CD4-positive, alpha-beta T cell treated with Interleukin-15 for 1 hour (primary cell): ENCODE results near the gene TRIM9.

Experiments
- DNase-seq: peaks from one replicate; pipeline ENCODE4 v3.0.0-alpha.2; 2020

Gene TRIM9

GRCh38 chr14:51094901-51095853 lies at the start of gene TRIM9:
Gene TRIM9, minus strand, starts transcription at chr14:51095105. Its CDS starts 166 bp downstream, at chr14:51094939.
- peak; percentile 92 for DNase-seq

DNA sequence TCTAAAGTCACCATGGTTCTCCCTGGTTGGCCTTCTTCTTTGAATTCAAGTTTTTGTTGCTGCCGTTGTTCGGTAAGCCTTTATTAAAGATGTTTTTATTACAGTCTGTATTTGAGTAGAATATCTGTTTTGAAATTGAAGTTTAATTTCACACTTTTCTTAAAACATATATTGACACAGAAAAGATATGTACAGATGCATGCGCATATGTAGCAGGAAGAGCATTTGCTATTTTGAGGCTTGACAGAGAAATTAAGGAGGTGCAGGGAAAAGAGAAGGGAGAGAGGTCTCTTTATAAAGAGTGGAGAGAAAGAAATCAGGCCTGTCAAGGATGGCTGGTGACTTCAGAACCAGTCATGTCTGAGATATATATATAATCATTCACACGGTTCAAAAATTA lies 46.0 kb upstream of the TRIM9 start:
- no peak for DNase-seq

DNA sequence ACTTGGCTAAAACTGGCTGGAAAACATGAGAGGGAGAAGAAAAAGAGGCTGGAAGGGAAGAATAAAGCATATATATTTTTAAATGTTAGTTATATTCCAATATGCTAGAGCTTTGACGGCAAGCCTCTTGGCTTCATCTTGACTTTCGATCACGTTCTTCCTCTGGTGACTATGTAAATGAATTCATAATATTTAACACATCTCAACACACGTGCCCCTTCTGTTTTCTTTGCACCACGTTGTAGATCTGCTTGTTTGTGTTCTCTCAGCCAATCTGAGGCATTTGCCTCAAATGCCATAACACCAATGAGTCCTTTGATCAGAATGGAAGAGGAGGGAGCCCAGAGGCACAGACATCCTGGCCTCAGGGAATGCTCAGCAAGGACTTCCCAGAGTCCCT lies 45.4 kb upstream of the TRIM9 start:
- no peak for DNase-seq

DNA sequence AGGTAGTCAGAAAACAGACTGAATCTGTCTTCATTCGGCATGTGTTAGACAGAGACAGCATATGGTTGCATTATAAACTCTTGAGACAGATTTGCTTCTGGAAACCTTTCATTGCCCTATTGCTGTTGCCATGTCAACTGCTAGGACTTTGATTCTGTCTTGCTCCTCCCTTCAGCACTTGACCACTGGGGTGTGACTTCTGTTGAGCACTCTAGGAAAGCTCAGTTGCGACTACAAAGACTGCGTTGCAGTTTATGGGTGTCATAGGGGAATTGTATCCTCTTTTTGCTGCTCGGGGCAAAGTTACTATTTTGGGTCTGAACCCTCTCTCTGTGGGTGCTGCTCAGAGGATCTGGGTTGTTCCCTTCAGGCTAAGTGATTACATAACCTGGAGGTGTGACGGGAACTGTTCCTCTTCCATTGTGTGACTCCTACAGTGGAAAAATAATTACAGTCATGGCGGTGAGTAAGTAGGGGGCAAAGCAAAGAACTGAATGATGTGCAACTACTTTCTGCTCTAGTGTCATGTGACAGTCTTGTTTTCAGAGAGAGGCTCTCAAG lies 44.3 kb upstream of the TRIM9 start:
- no peak for DNase-seq

GRCh38 chr14:51138404-51139103 lies 43.6 kb upstream of the TRIM9 start:
- no peak for DNase-seq

DNA sequence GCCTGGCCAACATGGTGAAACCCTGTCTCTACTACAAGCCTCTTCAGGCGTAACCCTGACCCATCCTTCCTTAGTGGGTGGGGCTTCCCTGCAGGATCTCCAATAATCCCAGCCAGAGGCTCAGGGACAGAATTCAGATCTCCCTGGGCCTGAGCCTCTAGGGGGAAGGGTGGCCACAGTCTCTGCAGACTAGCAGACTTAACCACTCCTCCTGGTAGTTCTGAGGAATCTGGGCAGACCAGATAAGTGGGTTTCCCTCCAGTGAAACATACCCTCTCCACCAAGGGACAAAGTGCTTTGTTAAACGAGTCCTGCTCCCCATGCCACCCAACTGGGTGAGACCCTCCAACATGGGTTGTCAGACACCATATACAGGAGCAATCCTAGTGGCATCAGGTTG lies 36.6 kb upstream of the TRIM9 start:
- no peak for DNase-seq

DNA sequence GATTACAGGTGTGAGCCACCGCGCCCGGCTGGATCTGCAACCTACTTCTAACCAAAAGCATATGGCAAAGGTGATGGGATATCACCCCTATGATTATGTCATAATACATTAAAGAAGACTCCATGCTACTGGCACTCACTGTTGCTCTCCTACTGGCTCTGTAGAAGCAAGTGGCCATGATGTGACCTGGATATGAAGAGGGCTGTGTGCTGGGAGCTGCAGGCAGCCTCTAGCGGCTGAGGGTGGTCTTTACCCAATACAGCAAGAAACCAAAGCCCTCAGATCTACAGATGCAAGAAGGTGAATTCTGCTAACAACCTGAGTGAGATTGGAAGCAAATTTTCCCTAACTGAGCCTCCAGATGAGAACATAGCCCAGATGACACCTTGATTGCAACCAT lies 34.2 kb upstream of the TRIM9 start:
- DNase-seq = no peak

- DNase-seq = no peak
These were observed 29.1 kb upstream of the TRIM9 start for GRCh38 chr14:51124029-51124428.

GRCh38 chr14:51121096-51121495 lies 26.2 kb upstream of the TRIM9 start:
- no peak for DNase-seq

GRCh38 chr14:51119411-51120051 lies 24.6 kb upstream of the TRIM9 start:
- no peak for DNase-seq

DNA sequence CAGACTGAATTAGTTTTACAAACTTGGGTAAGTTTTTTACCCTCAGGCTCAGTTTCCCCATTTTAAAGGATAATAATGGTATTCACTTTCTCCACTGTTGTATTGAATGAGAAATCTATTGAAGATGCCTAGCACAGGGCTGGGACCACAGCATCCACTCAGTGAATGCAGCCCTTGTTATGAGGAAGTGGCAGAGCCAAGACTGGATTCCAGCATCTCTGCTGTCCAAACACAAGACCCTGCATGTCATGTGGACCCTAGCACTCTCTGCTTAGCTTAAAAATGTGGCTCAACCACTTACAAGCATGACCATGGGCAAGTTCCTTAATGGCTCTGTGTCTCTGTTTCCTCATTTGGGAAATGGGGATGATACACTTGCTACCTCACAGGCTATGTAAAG lies 24.1 kb upstream of the TRIM9 start:
- no peak for DNase-seq

GRCh38 chr14:51117593-51117992 lies 22.7 kb upstream of the TRIM9 start:
- no peak for DNase-seq

GRCh38 chr14:51116682-51117081 lies 21.8 kb upstream of the TRIM9 start:
- DNase-seq = no peak

- no peak for DNase-seq
These were observed 14.7 kb upstream of the TRIM9 start for GRCh38 chr14:51109651-51110050.

- DNase-seq = no peak
These were observed 12.9 kb upstream of the TRIM9 start for GRCh38 chr14:51107801-51108200.

DNA sequence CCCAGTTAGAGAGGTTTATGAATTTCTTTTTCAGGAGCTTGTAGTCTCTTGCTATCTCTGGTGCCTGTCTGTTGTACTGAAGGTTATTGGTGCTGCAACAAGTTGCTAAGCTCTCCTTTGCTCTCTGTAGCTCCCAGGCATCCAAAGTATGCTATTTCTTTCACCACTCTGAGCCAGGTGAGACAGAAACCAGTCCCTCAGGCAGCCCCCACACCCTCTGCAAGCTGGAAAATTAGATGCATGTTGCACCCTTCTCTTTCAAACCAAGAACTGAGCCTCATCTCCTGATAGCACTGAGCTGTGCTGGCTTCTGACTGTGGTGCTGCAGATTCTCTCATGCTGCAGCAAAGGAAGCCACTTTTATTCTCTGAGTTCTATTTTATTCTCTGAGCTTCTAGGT lies 9.6 kb upstream of the TRIM9 start:
- no peak for DNase-seq

- no peak for DNase-seq
These were observed 2.4 kb upstream of the TRIM9 start for GRCh38 chr14:51097287-51097686.

- no peak for DNase-seq
These were observed 2.0 kb upstream of the TRIM9 start for GRCh38 chr14:51096870-51097269.

GRCh38 chr14:51095854-51096823 lies 1.2 kb upstream of the TRIM9 start:
- DNase-seq = no peak

- no peak for DNase-seq
These were observed 553 bp downstream of the TRIM9 start for GRCh38 chr14:51094282-51094821.

- DNase-seq = peak; percentile 23
These were observed 1.3 kb downstream of the TRIM9 start for GRCh38 chr14:51093371-51094281.
